K562 (cell line): ENCODE measurements around the gene IDH2. TPM values are rescaled to one million over a fixed set of nuclear protein-coding genes. Genes with fewer than 3 reads are reported as not detected.
A peak's percentile ranks its signal among the peaks of the same experiment; 100 is the strongest.

Experiments used
- E2F5 ChIP-seq: sonication (generic); formaldehyde crosslinking; IDR thresholded peaks from 2 replicates; pipeline ENCODE4 v1.8.0; 2022; ENCODE audit warnings: mild to moderate bottlenecking, missing genetic modification reagents
- GMEB1 ChIP-seq: fragments of 250-450 bp; sonication (Bioruptor Pico); IDR thresholded peaks from 2 replicates; pipeline ENCODE4 v1.4.0; 2020; ENCODE audit warnings: mild to moderate bottlenecking
- JUN ChIP-seq, 2 experiments: sonication (generic) in 1 of 2; formaldehyde crosslinking in 1 of 2; IDR thresholded peaks; 2 replicates each; pipeline versions ENCODE4 v1.6.1 to v1.8.0; 2012 to 2022; ENCODE audit warnings: borderline replicate concordance in 2 of 2, mild to moderate bottlenecking in 2 of 2, improper control_type of control experiment in 1 of 2, low read depth in 1 of 2, low read length in 1 of 2, missing genetic modification reagents in 1 of 2
- KLF10 ChIP-seq: fragments of 250-450 bp; sonication (Bioruptor Pico); IDR thresholded peaks from 2 replicates; pipeline ENCODE4 v1.6.1; 2021; ENCODE audit warnings: matching md5 sums
- MYC ChIP-seq, 2 experiments: fragments of 250-450 bp in 1 of 2; sonication (Bioruptor Pico) in 1 of 2; IDR thresholded peaks; 2 replicates each; pipeline versions ENCODE4 v1.5.1 to v1.6.1; 2012 to 2021; ENCODE audit warnings: low read depth in 2 of 2, borderline replicate concordance in 1 of 2, improper control_type of control experiment in 1 of 2, low read length in 1 of 2, mild to moderate bottlenecking in 1 of 2, moderate library complexity in 1 of 2
- NBN ChIP-seq: fragments of 450-650 bp; IDR thresholded peaks from 2 replicates; pipeline ENCODE4 v1.6.1; 2016; ENCODE audit warnings: low read depth, mild to moderate bottlenecking
- NCOA1 ChIP-seq: fragments of 450-650 bp; IDR thresholded peaks from 2 replicates; pipeline ENCODE4 v1.6.1; 2016; ENCODE audit warnings: low read depth
- NFRKB ChIP-seq: fragments of 450-650 bp; IDR thresholded peaks from 2 replicates; pipeline ENCODE4 v1.6.1; 2016; ENCODE audit warnings: low read depth
- SMARCA4 ChIP-seq: fragments of 450-650 bp; IDR thresholded peaks from 2 replicates; pipeline ENCODE4 v1.6.1; 2016
- YY1 ChIP-seq, 3 experiments: IDR thresholded peaks; 2 replicates each; pipeline ENCODE4 v1.6.1; 2011; ENCODE audit warnings: low read length in 2 of 3, mild to moderate bottlenecking in 2 of 3, moderate library complexity in 2 of 3, borderline replicate concordance in 1 of 3, control low read depth in 1 of 3, low read depth in 1 of 3; ENCODE audit not compliant: insufficient read depth in 3 of 3, insufficient replicate concordance in 2 of 3, control insufficient read depth in 1 of 3, insufficient read length in 1 of 3; ENCODE audit errors: extremely low read depth in 1 of 3
- ZBTB17 ChIP-seq: fragments of 450-650 bp; formaldehyde crosslinking; IDR thresholded peaks from 2 replicates; pipeline ENCODE4 v1.4.0; 2020; ENCODE audit warnings: mild to moderate bottlenecking
- ZEB2 ChIP-seq: fragments of 450-650 bp; IDR thresholded peaks from 2 replicates; pipeline ENCODE4 v1.6.1; 2016
- ZNF384 ChIP-seq: IDR thresholded peaks from 2 replicates; pipeline ENCODE4 v1.6.1; 2012; ENCODE audit warnings: low read depth, low read length, improper control_type of control experiment
- ZNF740 ChIP-seq, 3 experiments: fragments of 200-800 bp in 1 of 3; sonication (Bioruptor generic) in 1 of 3; sonication (generic) in 1 of 3; formaldehyde crosslinking in 1 of 3; IDR thresholded peaks; 2 replicates each; pipeline versions ENCODE4 v1.6.1 to v1.8.0; 2016 to 2022; ENCODE audit warnings: mild to moderate bottlenecking in 2 of 3, missing compliant biosample characterization in 2 of 3, missing genetic modification characterization in 2 of 3, missing genetic modification reagents in 1 of 3
- polyA plus RNA-seq, 8 experiments: library from polyadenylated mRNA; depleted of rRNA in 4 of 8; stranded (reverse) in 5 of 8; unstranded in 3 of 8; fragments of >200 nt; fragmentation: Nextera tagmentation in 2 of 8; fragmentation: Illumina TruSeq in 1 of 8; extraction: Ambion mirVana in 2 of 8; extraction: Trizol in 1 of 8; gene quantifications; 2 replicates each; pipeline versions ENCODE4 v1.2.1 to v1.2.3, GENCODE V29; 2011 to 2014; ENCODE audit warnings: inconsistent platforms in 1 of 8, missing spikeins in 1 of 8
- total RNA-seq, 7 experiments: library from RNA; depleted of rRNA in 6 of 7; stranded (reverse); fragments of >200 nt in 6 of 7; fragmentation: Illumina TruSeq in 2 of 7; extraction: Trizol in 2 of 7; gene quantifications; 2 replicates each; pipeline versions ENCODE4 v1.2.1 to v1.2.3, GENCODE V29; 2011 to 2021; ENCODE audit warnings: low replicate concordance in 1 of 7
- TF ChIP-seq, protein P1 (sequence below): fragments of 250-450 bp; sonication (Bioruptor Pico); IDR thresholded peaks from 2 replicates; pipeline ENCODE4 v1.5.0; 2021
- TF ChIP-seq, protein P2 (sequence below): fragments of 250-450 bp; sonication (Bioruptor Pico); IDR thresholded peaks from 2 replicates; pipeline ENCODE4 v1.5.0; 2022; ENCODE audit warnings: mild to moderate bottlenecking

The IDH2 gene
- total and polyA plus RNA-seq, 9 of the 15 experiments (the other 6 are each of a cell fraction or from before 2014, with no cell fraction given) = 0.70 to 99.9 (median 59.2) TPM

DNA sequence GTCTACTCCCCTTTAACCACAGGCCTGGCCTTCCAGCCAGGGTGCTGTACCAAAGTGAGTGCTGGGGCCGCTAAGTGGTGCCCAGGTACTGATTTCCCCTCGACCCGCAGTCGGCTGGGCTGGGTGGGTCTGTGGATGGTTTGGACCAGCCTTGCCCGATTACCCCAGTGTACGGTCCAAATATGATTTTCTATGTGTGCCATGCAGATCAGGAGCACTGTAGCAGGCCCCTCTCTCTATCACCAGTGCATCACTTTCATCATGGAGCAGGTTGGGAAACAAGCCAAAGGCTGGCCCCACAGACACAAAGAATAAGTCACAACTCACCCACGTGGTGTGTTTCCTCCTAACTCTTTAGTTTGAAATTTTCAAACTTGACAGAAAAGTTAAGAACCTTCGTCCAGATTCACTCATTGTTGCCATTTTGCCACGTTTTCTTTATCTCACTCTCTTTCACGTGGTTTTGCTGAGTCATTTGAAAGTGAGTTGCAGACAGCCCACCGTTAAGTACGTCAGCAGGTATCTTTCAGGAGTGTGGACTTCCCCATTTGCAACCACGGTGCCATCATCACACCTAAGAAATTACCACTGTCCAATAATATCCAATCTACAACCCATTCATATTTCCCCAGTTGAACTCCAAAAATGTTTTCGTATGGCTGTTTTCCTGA lies 64.2 kb downstream of the IDH2 start (continued):
- TF ChIP-seq, protein P1, sequence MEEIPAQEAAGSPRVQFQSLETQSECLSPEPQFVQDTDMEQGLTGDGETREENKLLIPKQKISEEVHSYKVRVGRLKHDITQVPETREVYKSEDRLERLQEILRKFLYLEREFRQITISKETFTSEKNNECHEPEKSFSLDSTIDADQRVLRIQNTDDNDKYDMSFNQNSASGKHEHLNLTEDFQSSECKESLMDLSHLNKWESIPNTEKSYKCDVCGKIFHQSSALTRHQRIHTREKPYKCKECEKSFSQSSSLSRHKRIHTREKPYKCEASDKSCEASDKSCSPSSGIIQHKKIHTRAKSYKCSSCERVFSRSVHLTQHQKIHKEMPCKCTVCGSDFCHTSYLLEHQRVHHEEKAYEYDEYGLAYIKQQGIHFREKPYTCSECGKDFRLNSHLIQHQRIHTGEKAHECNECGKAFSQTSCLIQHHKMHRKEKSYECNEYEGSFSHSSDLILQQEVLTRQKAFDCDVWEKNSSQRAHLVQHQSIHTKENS = no peak
- TF ChIP-seq ZEB2 (peak; percentile 95), NCOA1 (0 out of 2 replicates have a peak, but pooled peaks have one; percentile 46), YY1 (IDR thresholded peaks at IDR 0.05; ENCODE audit: borderline replicate concordance in 1 of 3, control insufficient read depth in 1 of 3, extremely low read depth in 1 of 3, insufficient read depth in 3 of 3, insufficient read length in 1 of 3, insufficient replicate concordance in 2 of 3, low read depth in 1 of 3, low read length in 2 of 3) (peak in 1 of 3 experiments; percentile 48), NFRKB (peak; percentile 21; the same call in 1 of the 2 replicates), JUN (IDR thresholded peaks at IDR 0.05; ENCODE audit: borderline replicate concordance, low read depth, low read length) (peak; percentile 84; the same call in 1 of the 2 replicates), JUN (CRISPR knock-in tag; IDR thresholded peaks at IDR 0.05; ENCODE audit: borderline replicate concordance) (no peak), E2F5 (no peak), ZBTB17 (no peak), SMARCA4 (peak; percentile 84), ZNF384 (no peak), KLF10 (CRISPR knock-in tag) (no peak), GMEB1 (no peak), MYC (IDR thresholded peaks at IDR 0.05; ENCODE audit: low read depth, low read length) (peak; percentile 64; the same call in 1 of the 2 replicates), MYC (CRISPR knock-in tag; IDR thresholded peaks at IDR 0.05; ENCODE audit: borderline replicate concordance, low read depth) (no peak), NBN (peak; percentile 43; the same call in 1 of the 2 replicates), ZNF740 (CRISPR knock-in tag; IDR thresholded peaks at IDR 0.05) (no peak), ZNF740 (tag; IDR thresholded peaks at IDR 0.05) (no peak)
- TF ChIP-seq, protein P2, sequence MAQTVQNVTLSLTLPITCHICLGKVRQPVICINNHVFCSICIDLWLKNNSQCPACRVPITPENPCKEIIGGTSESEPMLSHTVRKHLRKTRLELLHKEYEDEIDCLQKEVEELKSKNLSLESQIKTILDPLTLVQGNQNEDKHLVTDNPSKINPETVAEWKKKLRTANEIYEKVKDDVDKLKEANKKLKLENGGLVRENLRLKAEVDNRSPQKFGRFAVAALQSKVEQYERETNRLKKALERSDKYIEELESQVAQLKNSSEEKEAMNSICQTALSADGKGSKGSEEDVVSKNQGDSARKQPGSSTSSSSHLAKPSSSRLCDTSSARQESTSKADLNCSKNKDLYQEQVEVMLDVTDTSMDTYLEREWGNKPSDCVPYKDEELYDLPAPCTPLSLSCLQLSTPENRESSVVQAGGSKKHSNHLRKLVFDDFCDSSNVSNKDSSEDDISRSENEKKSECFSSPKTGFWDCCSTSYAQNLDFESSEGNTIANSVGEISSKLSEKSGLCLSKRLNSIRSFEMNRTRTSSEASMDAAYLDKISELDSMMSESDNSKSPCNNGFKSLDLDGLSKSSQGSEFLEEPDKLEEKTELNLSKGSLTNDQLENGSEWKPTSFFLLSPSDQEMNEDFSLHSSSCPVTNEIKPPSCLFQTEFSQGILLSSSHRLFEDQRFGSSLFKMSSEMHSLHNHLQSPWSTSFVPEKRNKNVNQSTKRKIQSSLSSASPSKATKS (CRISPR knock-in tag) = no peak
